Fibroblast of the aortic adventitia (primary cell): ENCODE results near the gene TPST2. TPM values are rescaled to one million over a fixed set of nuclear protein-coding genes. Genes with fewer than 3 reads are reported as not detected.

ENCODE experiments used
- DNase-seq: peaks from one replicate; pipeline ENCODE4 v3.0.0-alpha.2; 2010; ENCODE audit warnings: low read depth
- H3K4me3 ChIP-seq: 2 replicates; pipeline ENCODE4 v1.5.1; 2011; ENCODE audit warnings: low read depth, mild to moderate bottlenecking, control low read depth, low read length, moderate library complexity
- total RNA-seq: library from RNA; depleted of rRNA; stranded (reverse); fragments of >200 nt; gene quantifications from 2 replicates; pipeline ENCODE4 v1.2.3, GENCODE V29; 2012; ENCODE audit warnings: low replicate concordance
- TF ChIP-seq, protein P1 (sequence below): IDR thresholded peaks from 2 replicates; pipeline ENCODE4 v1.5.1; 2011; ENCODE audit warnings: mild to moderate bottlenecking, low read length, control low read depth, inconsistent platforms; ENCODE audit not compliant: insufficient read depth

TPST2 gene
- total RNA-seq, 1 donor: 15.5 TPM

DNA sequence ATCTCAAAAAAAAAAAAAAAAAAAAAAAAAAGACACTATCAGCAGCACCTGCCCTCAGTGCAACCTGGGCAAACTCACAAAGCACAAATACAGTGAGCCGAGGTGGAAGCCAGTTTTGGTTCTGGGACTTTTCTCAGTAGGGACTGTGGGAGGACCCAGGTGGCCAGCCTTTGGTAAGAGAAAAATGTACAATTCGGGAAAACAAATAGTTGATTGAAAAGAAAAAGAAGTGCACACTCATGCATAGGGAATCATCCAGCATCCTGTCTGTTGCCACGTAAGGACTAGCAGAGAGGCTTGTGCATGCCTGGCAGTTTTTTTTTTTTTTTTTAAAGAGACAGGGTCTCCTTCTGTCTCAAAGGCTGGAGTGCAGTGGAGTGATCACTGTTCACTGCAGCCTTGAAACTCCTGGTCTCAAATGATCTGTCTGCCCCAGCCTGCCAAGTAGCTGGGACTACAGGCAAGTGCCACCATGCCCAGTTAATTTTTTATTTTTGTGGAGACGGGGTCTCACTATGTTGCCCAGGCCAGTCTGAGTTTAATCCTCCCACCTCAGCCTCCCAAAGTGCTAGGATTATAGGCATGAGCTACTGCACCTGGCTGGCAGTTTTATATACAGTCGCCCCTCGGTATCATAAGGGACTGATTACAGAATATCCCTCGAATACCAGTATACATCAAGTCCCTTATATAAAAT lies 36.7 kb downstream of the TPST2 start:
- peak overlapping the region; percentile 31 for H3K4me3 ChIP-seq
- peak; percentile 85 for DNase-seq
- TF ChIP-seq, protein P1, sequence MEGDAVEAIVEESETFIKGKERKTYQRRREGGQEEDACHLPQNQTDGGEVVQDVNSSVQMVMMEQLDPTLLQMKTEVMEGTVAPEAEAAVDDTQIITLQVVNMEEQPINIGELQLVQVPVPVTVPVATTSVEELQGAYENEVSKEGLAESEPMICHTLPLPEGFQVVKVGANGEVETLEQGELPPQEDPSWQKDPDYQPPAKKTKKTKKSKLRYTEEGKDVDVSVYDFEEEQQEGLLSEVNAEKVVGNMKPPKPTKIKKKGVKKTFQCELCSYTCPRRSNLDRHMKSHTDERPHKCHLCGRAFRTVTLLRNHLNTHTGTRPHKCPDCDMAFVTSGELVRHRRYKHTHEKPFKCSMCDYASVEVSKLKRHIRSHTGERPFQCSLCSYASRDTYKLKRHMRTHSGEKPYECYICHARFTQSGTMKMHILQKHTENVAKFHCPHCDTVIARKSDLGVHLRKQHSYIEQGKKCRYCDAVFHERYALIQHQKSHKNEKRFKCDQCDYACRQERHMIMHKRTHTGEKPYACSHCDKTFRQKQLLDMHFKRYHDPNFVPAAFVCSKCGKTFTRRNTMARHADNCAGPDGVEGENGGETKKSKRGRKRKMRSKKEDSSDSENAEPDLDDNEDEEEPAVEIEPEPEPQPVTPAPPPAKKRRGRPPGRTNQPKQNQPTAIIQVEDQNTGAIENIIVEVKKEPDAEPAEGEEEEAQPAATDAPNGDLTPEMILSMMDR: no peak

DNA sequence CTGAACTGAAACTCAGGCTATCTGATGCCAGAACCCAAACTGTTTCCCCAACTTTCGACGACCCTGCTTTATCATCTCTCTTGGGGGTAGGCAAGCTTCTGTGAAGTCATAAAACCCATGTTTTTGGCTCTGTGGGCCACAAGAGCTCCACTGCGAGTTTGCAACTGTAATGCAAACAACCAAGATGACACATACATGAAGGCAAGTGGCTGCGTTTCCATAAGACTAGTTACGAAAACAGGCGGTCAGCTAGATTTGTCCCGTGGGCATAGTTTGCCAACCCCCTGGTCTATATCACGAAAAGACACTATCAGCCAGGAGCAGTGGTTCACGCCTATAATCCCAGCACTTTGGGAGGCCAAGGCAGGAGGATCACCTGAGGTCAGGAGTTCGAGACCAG lies 37.5 kb downstream of the TPST2 start:
- TF ChIP-seq, protein P1: no peak
- peak; percentile 42 for DNase-seq
- no peak overlapping the region for H3K4me3 ChIP-seq

DNA sequence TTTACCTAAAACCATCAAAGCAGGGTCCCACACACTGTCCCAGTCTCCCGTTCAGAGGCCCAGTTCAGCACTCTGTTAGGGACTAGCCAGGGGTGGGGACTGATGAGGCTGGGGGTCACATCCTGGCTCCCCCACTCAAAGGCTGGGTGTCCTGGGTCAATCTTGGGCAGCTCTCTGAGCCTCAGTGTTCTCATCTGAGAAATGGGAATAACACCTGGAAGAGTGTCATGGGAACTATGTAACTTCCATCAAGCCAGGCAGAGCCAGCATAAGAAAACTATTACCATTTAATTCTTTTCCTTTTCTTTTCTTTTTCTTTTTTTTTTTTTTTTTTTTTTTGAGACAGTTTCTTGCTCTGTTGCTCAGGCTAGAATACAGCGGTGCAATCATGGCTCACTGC lies 38.4 kb downstream of the TPST2 start:
- DNase-seq: no peak
- no peak overlapping the region for H3K4me3 ChIP-seq
- TF ChIP-seq, protein P1: no peak

DNA sequence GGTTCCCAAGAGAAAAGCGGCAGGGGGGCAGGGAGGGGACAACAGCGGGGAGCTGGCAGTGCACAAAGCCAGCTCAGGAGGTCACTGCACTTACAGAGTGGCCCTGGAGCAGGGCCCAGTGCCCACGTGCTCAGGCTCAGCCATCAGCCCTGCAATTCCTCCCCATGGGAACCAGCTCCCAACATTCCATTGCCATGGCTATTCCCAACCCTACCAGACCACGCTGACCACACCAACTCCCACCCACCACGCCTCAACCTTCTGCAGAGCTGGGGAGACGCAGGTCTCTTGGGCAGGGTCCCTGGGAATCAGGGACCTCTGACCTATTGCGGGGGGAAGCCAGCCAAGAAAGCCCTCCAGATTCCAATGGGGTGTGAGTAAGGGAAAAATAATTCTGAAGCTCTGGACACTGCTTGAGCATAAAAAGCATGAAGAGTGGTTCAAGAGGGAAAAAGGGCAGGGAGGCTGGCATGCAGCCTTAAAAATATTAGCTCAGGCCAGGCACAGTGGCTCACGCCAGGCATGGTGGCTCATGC lies 39.4 kb downstream of the TPST2 start:
- TF ChIP-seq, protein P1: no peak
- no peak overlapping the region for H3K4me3 ChIP-seq
- DNase-seq: peak; percentile 89

DNA sequence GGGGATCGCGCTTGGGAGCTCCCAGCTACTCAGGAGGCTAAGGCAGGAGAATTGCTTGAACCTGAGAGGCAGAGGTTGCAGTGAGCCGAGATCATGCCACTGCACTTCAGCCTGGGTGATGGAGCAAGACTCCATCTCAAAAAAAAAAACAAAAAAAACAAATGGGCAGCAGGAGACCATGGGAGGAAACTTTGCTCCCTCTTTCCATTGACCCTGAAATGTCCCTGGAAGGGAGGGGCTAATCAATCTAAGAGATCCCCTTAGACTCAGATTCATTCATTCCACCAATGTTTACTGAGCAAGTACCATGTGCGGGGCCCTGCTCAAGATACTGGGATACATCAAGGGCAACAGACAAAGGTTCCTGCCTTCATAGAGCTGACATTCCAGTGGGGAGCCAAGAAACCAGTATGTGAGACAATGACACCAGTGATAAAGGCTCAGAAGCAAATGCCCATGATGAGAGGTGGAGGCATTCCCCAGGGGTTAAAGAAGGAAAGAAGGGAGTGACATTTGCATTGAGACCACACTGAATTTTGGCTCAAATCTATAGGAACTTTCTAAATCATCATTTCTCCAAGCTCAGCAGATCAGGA lies 39.9 kb downstream of the TPST2 start:
- no peak overlapping the region for H3K4me3 ChIP-seq
- no peak for DNase-seq
- TF ChIP-seq, protein P1: no peak

DNA sequence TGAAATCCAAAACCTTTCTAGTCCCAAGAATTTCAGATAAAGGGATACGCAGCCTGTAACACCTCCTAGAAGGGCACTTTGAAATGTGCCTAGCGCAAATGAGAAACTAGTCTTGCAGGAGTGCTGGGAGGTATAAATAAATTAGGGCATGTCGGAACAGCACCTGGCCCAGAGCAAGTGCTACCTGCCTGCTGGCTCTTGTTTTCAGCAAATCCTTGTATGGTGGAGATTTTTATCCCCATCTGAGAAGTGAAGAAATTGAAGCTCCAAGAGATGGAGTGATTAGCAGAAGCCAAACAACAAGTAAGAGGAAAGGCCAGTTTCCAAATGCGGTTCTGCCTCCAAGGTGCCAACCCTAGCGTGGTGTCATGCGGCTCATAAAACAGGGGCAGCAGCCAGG lies 40.9 kb downstream of the TPST2 start:
- H3K4me3 ChIP-seq: no peak overlapping the region
- TF ChIP-seq, protein P1: no peak
- no peak for DNase-seq
